ENCODE results near the gene HS6ST2. TPM values are rescaled to one million over a fixed set of nuclear protein-coding genes. Genes with fewer than 3 reads are reported as not detected.
"Not testable (repeated sequence)": the region's sequence is repeated elsewhere in the genome, so short reads cannot be mapped to it uniquely, and the experiment has no call there.

Gene HS6ST2
- total RNA-seq (1 to 10 TPM in 1 of 4 donors, under 1 TPM in 2, not detected in 1; 0.09 to 1.1 (median 0.14) TPM), polyA plus RNA-seq (0.23 TPM)
- long read RNA-seq, donor 1: 0 reads
- long read RNA-seq, donor 2: 0 reads
- long read RNA-seq, donor 3: 0 reads
- long read RNA-seq, donor 4: 0 reads

GRCh38 chrX:132958091-132958703, at the start of gene HS6ST2:
TSS of gene HS6ST2 (minus strand) at chrX:132958629.
- no peak within 1 kb of the TSS for H3K27ac ChIP-seq (ENCODE audit: low read length)
- ATAC-seq: peak; percentile 40 to 45
- peak in 2 of 3 donors; percentile 37 to 55 for DNase-seq
- peaks cover 4% of the 10 kb centered on the region for H3K4me1 ChIP-seq (ENCODE audit: control insufficient read depth, insufficient read depth, low read length)
- peak within 1 kb of the TSS; percentile 73 for H3K4me3 ChIP-seq (ENCODE audit: low read length)
- no peaks in the 10 kb centered on the region for H3K27me3 ChIP-seq (ENCODE audit: control insufficient read depth, insufficient read depth)
- 2% methylated on average over 63 of the region's 63 CpGs for WGBS
- no peaks in the 10 kb centered on the region for H3K9me3 ChIP-seq (ENCODE audit: control insufficient read depth, low read length)
- intact Hi-C loops (cut with DNase I): no loop called here

- no peaks in the 10 kb centered on the region for H3K9me3 ChIP-seq (ENCODE audit: control insufficient read depth, low read length)
- no peaks in the 10 kb centered on the region for H3K4me1 ChIP-seq (ENCODE audit: control insufficient read depth, insufficient read depth, low read length)
- DNase-seq (no peak), ATAC-seq (no peak)
- H3K27me3 ChIP-seq (ENCODE audit: control insufficient read depth, insufficient read depth): no peaks in the 10 kb centered on the region
- no peak overlapping the region for H3K27ac ChIP-seq (ENCODE audit: low read length)
- WGBS: 88% methylated on average over 3 of the region's 3 CpGs
- intact Hi-C loops (cut with DNase I): no loop called here
- H3K4me3 ChIP-seq (ENCODE audit: low read length): no peak overlapping the region
These were observed 49.0 kb upstream of the HS6ST2 start for GRCh38 chrX:133007458-133007857.

- Histone ChIP-seq H3K27ac (ENCODE audit: low read length) (no peak overlapping the region), H3K9me3 (ENCODE audit: control insufficient read depth, low read length) (no peaks in the 10 kb centered on the region), H3K4me1 (ENCODE audit: control insufficient read depth, insufficient read depth, low read length) (no peaks in the 10 kb centered on the region), H3K27me3 (ENCODE audit: control insufficient read depth, insufficient read depth) (no peaks in the 10 kb centered on the region), H3K4me3 (ENCODE audit: low read length) (no peak overlapping the region)
- ATAC-seq (no peak), DNase-seq (no peak)
- intact Hi-C loops (cut with DNase I): no loop called here
- 55% methylated on average over 1 of the region's 1 CpG for WGBS
These were observed 47.2 kb upstream of the HS6ST2 start for GRCh38 chrX:133005616-133006015.

GRCh38 chrX:133005042-133005441, 46.6 kb upstream of the HS6ST2 start:
- no peak for ATAC-seq
- H3K4me1 ChIP-seq (ENCODE audit: control insufficient read depth, insufficient read depth, low read length): no peaks in the 10 kb centered on the region
- no peak overlapping the region for H3K4me3 ChIP-seq (ENCODE audit: low read length)
- DNase-seq: no peak
- H3K9me3 ChIP-seq (ENCODE audit: control insufficient read depth, low read length): no peaks in the 10 kb centered on the region
- H3K27ac ChIP-seq (ENCODE audit: low read length): no peak overlapping the region
- intact Hi-C loops (cut with DNase I): no loop called here
- 14% methylated on average over 2 of the region's 2 CpGs for WGBS
- no peaks in the 10 kb centered on the region for H3K27me3 ChIP-seq (ENCODE audit: control insufficient read depth, insufficient read depth)

GRCh38 chrX:132999209-132999608, 40.8 kb upstream of the HS6ST2 start:
- Histone ChIP-seq H3K9me3 (ENCODE audit: control insufficient read depth, low read length) (no peaks in the 10 kb centered on the region), H3K4me1 (ENCODE audit: control insufficient read depth, insufficient read depth, low read length) (no peaks in the 10 kb centered on the region), H3K27ac (ENCODE audit: low read length) (no peak overlapping the region), H3K27me3 (ENCODE audit: control insufficient read depth, insufficient read depth) (no peaks in the 10 kb centered on the region), H3K4me3 (ENCODE audit: low read length) (no peak overlapping the region)
- DNase-seq (no peak), ATAC-seq (no peak)
- intact Hi-C loops (cut with DNase I): no loop called here
- WGBS: 94% methylated on average over 1 of the region's 1 CpG

GRCh38 chrX:132990835-132991234, 32.4 kb upstream of the HS6ST2 start:
- no peak for ATAC-seq
- H3K4me3 ChIP-seq (ENCODE audit: low read length): no peak overlapping the region
- 82% methylated on average over 2 of the region's 2 CpGs for WGBS
- no peaks in the 10 kb centered on the region for H3K9me3 ChIP-seq (ENCODE audit: control insufficient read depth, low read length)
- no peak overlapping the region for H3K27ac ChIP-seq (ENCODE audit: low read length)
- intact Hi-C loops (cut with DNase I): no loop called here
- no peak for DNase-seq
- no peaks in the 10 kb centered on the region for H3K27me3 ChIP-seq (ENCODE audit: control insufficient read depth, insufficient read depth)
- no peaks in the 10 kb centered on the region for H3K4me1 ChIP-seq (ENCODE audit: control insufficient read depth, insufficient read depth, low read length)

GRCh38 chrX:132986556-132986955, 28.1 kb upstream of the HS6ST2 start:
- Histone ChIP-seq H3K4me1 (ENCODE audit: control insufficient read depth, insufficient read depth, low read length) (no peaks in the 10 kb centered on the region), H3K9me3 (ENCODE audit: control insufficient read depth, low read length) (no peaks in the 10 kb centered on the region), H3K27ac (ENCODE audit: low read length) (no peak overlapping the region), H3K27me3 (ENCODE audit: control insufficient read depth, insufficient read depth) (no peaks in the 10 kb centered on the region), H3K4me3 (ENCODE audit: low read length) (no peak overlapping the region)
- DNase-seq (no peak), ATAC-seq (no peak)
- intact Hi-C loops (cut with DNase I): no loop called here

GRCh38 chrX:132984058-132984650, 25.7 kb upstream of the HS6ST2 start:
- Histone ChIP-seq H3K27ac (ENCODE audit: low read length) (no peak overlapping the region), H3K9me3 (ENCODE audit: control insufficient read depth, low read length) (no peaks in the 10 kb centered on the region), H3K4me1 (ENCODE audit: control insufficient read depth, insufficient read depth, low read length) (no peaks in the 10 kb centered on the region), H3K27me3 (ENCODE audit: control insufficient read depth, insufficient read depth) (no peaks in the 10 kb centered on the region), H3K4me3 (ENCODE audit: low read length) (no peak overlapping the region)
- ATAC-seq: no peak
- DNase-seq: no peak
- WGBS: 71% methylated on average over 7 of the region's 7 CpGs
- intact Hi-C loops (cut with DNase I): no loop called here

GRCh38 chrX:132983496-132983895, 25.1 kb upstream of the HS6ST2 start:
- ATAC-seq: no peak
- Histone ChIP-seq H3K9me3 (ENCODE audit: control insufficient read depth, low read length) (no peaks in the 10 kb centered on the region), H3K27ac (ENCODE audit: low read length) (no peak overlapping the region), H3K27me3 (ENCODE audit: control insufficient read depth, insufficient read depth) (no peaks in the 10 kb centered on the region), H3K4me3 (ENCODE audit: low read length) (no peak overlapping the region), H3K4me1 (ENCODE audit: control insufficient read depth, insufficient read depth, low read length) (no peaks in the 10 kb centered on the region)
- intact Hi-C loops (cut with DNase I): no loop called here
- WGBS: 6% methylated on average over 2 of the region's 2 CpGs
- DNase-seq: no peak

- ATAC-seq; intact Hi-C loops (cut with DNase I); H3K9me3 ChIP-seq (ENCODE audit: control insufficient read depth, low read length); H3K27me3 ChIP-seq (ENCODE audit: control insufficient read depth, insufficient read depth); DNase-seq; H3K27ac ChIP-seq (ENCODE audit: low read length); H3K4me1 ChIP-seq (ENCODE audit: control insufficient read depth, insufficient read depth, low read length); H3K4me3 ChIP-seq (ENCODE audit: low read length): not testable (repeated sequence)
- WGBS: 98% methylated on average over 2 of the region's 2 CpGs
These were observed 21.6 kb upstream of the HS6ST2 start for GRCh38 chrX:132980035-132980434.

GRCh38 chrX:132968296-132968949, 10.0 kb upstream of the HS6ST2 start:
- DNase-seq (no peak), ATAC-seq (no peak)
- H3K9me3 ChIP-seq (ENCODE audit: control insufficient read depth, low read length): no peaks in the 10 kb centered on the region
- no peaks in the 10 kb centered on the region for H3K4me1 ChIP-seq (ENCODE audit: control insufficient read depth, insufficient read depth, low read length)
- intact Hi-C loops (cut with DNase I): no loop called here
- H3K4me3 ChIP-seq (ENCODE audit: low read length): no peak overlapping the region
- no peak overlapping the region for H3K27ac ChIP-seq (ENCODE audit: low read length)
- WGBS: 52% methylated on average over 6 of the region's 6 CpGs
- H3K27me3 ChIP-seq (ENCODE audit: control insufficient read depth, insufficient read depth): no peaks in the 10 kb centered on the region

All from right cardiac atrium (tissue), 5 donors.